Endothelial cell of umbilical vein (primary cell): ENCODE results near the gene AMPH. TPM values are rescaled to one million over a fixed set of nuclear protein-coding genes. Genes with fewer than 3 reads are reported as not detected.

ENCODE experiments used
- BruUV-seq: library from RNA; stranded (reverse); fragments of 400-500 nt; replicated peaks from 2 replicates; lab custom pipeline; 2021; lab: Mats Ljungman, UMichigan
- CTCF ChIA-PET: fragments of 300-600, 350-600 bp; sonication (Branson Sonifier 250); formaldehyde crosslinking; loops from one replicate; lab custom pipeline; 2021; ENCODE audit warnings: antibody characterized with exemption, inconsistent platforms; lab: Charles Lee
- POLR2A ChIA-PET: fragments of 300-600, 350-600 bp; sonication (Branson Sonifier 250); formaldehyde crosslinking; loops from one replicate; lab custom pipeline; 2021; ENCODE audit warnings: antibody characterized with exemption, inconsistent platforms; lab: Charles Lee
- DNase-seq: peaks from one replicate; pipeline ENCODE4 v3.0.0-alpha.2; 2011; ENCODE audit warnings: low read depth, low spot score
- FAIRE-seq: peaks from 2 replicates; lab custom pipeline; 2011; peaks lifted over from hg19 to GRCh38; lab: Jason Lieb, UNC
- H2AFZ ChIP-seq: 2 replicates; pipeline ENCODE4 v1.6.0; 2012; ENCODE audit warnings: low read depth, low read length, control low read depth, inconsistent platforms
- H3K27ac ChIP-seq: 2 replicates; pipeline ENCODE4 v1.5.1; 2011; ENCODE audit warnings: low read depth, mild to moderate bottlenecking, control low read depth, low read length, moderate library complexity; ENCODE audit not compliant: insufficient read depth
- H3K27me3 ChIP-seq, 2 experiments: 2 replicates each; pipeline versions ENCODE4 v1.6.0 to v1.6.1; 2011; ENCODE audit warnings: low read length in 2 of 2, mixed read lengths in 1 of 2; ENCODE audit not compliant: control insufficient read depth in 2 of 2, insufficient read depth in 2 of 2
- H3K36me3 ChIP-seq, 2 experiments: 2 replicates in 1 of 2; 3 replicates in 1 of 2; pipeline ENCODE4 v1.5.1; 2011; ENCODE audit warnings: low read length in 2 of 2, mild to moderate bottlenecking in 1 of 2, moderate library complexity in 1 of 2; ENCODE audit not compliant: control insufficient read depth in 2 of 2, insufficient read depth in 2 of 2; ENCODE audit errors: extremely low read depth in 1 of 2
- H3K4me1 ChIP-seq: 3 replicates; pipeline ENCODE4 v1.5.1; 2011; ENCODE audit warnings: mild to moderate bottlenecking, low read length; ENCODE audit not compliant: control insufficient read depth, insufficient read depth; ENCODE audit errors: extremely low read depth
- H3K4me2 ChIP-seq: 2 replicates; pipeline ENCODE4 v1.6.1; 2011; ENCODE audit warnings: low read length, control low read depth, mixed read lengths; ENCODE audit not compliant: insufficient read depth
- H3K4me3 ChIP-seq, 3 experiments: fragments of 200-600 bp in 1 of 3; sonication (generic), shearing (Covaris generic) in 1 of 3; replicated peaks in 1 of 3; 2 replicates each; pipeline ENCODE4 v1.5.1; 2011 to 2016; ENCODE audit warnings: control low read depth in 3 of 3, low read length in 3 of 3, mild to moderate bottlenecking in 2 of 3, inconsistent platforms in 1 of 3, low read depth in 1 of 3, moderate library complexity in 1 of 3; ENCODE audit not compliant: insufficient read depth in 1 of 3
- H3K79me2 ChIP-seq: 2 replicates; pipeline ENCODE4 v1.6.0; 2012; ENCODE audit warnings: low read length, inconsistent platforms; ENCODE audit not compliant: control insufficient read depth, insufficient read depth
- H3K9ac ChIP-seq: replicated peaks from 2 replicates; pipeline ENCODE3; 2011; ENCODE audit warnings: low read length, control low read depth; ENCODE audit not compliant: insufficient read depth; ENCODE audit errors: extremely low read depth
- H3K9me1 ChIP-seq: replicated peaks from 3 replicates; pipeline ENCODE4 v1.6.0; 2011; ENCODE audit warnings: mild to moderate bottlenecking, low read length; ENCODE audit not compliant: control insufficient read depth, insufficient read depth; ENCODE audit errors: extremely low read depth
- H3K9me3 ChIP-seq: replicated peaks from 2 replicates; pipeline ENCODE4 v1.5.1; 2012; ENCODE audit warnings: low read length, inconsistent platforms; ENCODE audit not compliant: control insufficient read depth, insufficient read depth
- H4K20me1 ChIP-seq: replicated peaks from 2 replicates; pipeline ENCODE3; 2011; ENCODE audit warnings: mild to moderate bottlenecking, low read length; ENCODE audit not compliant: control insufficient read depth, insufficient read depth; ENCODE audit errors: extremely low read depth
- CTCF ChIP-seq, 2 donors: IDR thresholded peaks; 1 replicate in 1 of 2; 2 replicates in 1 of 2; pipeline ENCODE4 v1.5.1; 2011; ENCODE audit warnings: low read length in 2 of 2, mild to moderate bottlenecking in 2 of 2, moderate library complexity in 2 of 2, control low read depth in 1 of 2, inconsistent platforms in 1 of 2, low read depth in 1 of 2; ENCODE audit not compliant: insufficient read depth in 1 of 2; ENCODE audit errors: extremely low read depth in 1 of 2
- EZH2 ChIP-seq: IDR thresholded peaks from 2 replicates; pipeline ENCODE4 v1.6.1; 2012; ENCODE audit warnings: borderline replicate concordance, low read depth, mild to moderate bottlenecking, moderate library complexity, low read length, inconsistent platforms; ENCODE audit not compliant: severe bottlenecking
- FOS ChIP-seq: IDR thresholded peaks from 2 replicates; pipeline ENCODE4 v1.6.1; 2011; ENCODE audit warnings: mild to moderate bottlenecking, low read length, moderate library complexity, borderline replicate concordance; ENCODE audit not compliant: insufficient read depth
- GATA2 ChIP-seq: IDR thresholded peaks from 2 replicates; pipeline ENCODE4 v1.7.0; 2011; ENCODE audit warnings: low read depth, mild to moderate bottlenecking, moderate library complexity, mixed read lengths, low read length; ENCODE audit not compliant: insufficient read length, insufficient read depth
- JUN ChIP-seq: IDR thresholded peaks from 2 replicates; pipeline ENCODE4 v1.6.1; 2011; ENCODE audit warnings: borderline replicate concordance, low read depth; ENCODE audit not compliant: insufficient read length, insufficient read depth
- MAX ChIP-seq: IDR thresholded peaks from 2 replicates; pipeline ENCODE4 v1.6.1; 2011; ENCODE audit not compliant: insufficient read depth, insufficient read length
- MYC ChIP-seq: IDR thresholded peaks from one replicate; pipeline ENCODE4 v1.6.1; 2011; ENCODE audit warnings: mild to moderate bottlenecking, low read depth, low read length
- POLR2A ChIP-seq: IDR thresholded peaks from 2 replicates; pipeline ENCODE4 v1.6.1; 2012; ENCODE audit warnings: low read depth, mild to moderate bottlenecking, control low read depth, low read length
- POLR2AphosphoS5 ChIP-seq: IDR thresholded peaks from 2 replicates; pipeline ENCODE4 v1.6.1; 2012; ENCODE audit warnings: low read depth, mild to moderate bottlenecking, control low read depth, low read length, moderate library complexity; ENCODE audit not compliant: insufficient read depth
- dilution Hi-C: fragments of 300-500 bp; cut with MboI; formaldehyde crosslinking; loops from one replicate; pipeline ENCODE4 v1.15.0; 2019; ENCODE audit warnings: low sequenced_read_pairs; ENCODE audit not compliant: extremely low pct_ligation_motif_present
- intact Hi-C: fragments of 100-400 bp; cut with micrococcal nuclease; formaldehyde crosslinking; loops from one replicate; pipeline ENCODE4 v1.10.0; 2022
- polyA plus RNA-seq, 4 experiments: library from polyadenylated mRNA; depleted of rRNA in 3 of 4; stranded (reverse) in 3 of 4; unstranded in 1 of 4; fragments of >200 nt; gene quantifications; 2 replicates each; pipeline versions ENCODE4 v1.2.1 to v1.2.3, GENCODE V29; 2011 to 2012; ENCODE audit warnings: missing spikeins in 1 of 4
- total RNA-seq: library from RNA; stranded (reverse); gene quantifications from 2 replicates; pipeline ENCODE4 v1.2.3, GENCODE V29; 2021

Gene AMPH
- total and polyA plus RNA-seq, 2 donors (not counting 3 experiments of a cell fraction or from before 2014, with no cell fraction given) = 5.2 to 9.2 TPM

DNA sequence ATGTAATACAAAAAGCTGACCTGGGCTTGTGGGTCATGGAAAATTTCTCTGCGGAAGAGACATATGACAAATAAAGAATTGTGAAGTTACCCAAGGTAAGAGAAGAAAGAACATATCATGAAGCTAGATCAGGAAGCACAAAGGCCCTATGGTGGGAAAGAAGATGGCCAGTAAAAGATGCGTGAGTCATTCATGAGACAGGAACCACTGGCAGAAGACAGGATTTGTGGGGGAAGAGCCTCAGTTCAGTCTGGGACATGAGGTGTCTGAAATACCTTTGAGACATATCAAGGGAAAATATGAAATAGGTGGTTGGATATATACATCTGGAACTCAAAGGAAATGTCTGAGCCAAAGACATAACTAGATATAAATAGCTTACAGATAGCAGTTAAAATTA is 27.7 kb upstream of the AMPH start:
- Histone ChIP-seq H4K20me1 (no peaks in the 10 kb centered on the region), H3K9me1 (no peaks in the 10 kb centered on the region), H3K4me1 (no peaks in the 10 kb centered on the region), H3K27me3 (no peaks in the 10 kb centered on the region), H2AFZ (no peak overlapping the region), H3K4me2 (no peak overlapping the region), H3K79me2 (no peaks in the 10 kb centered on the region), H3K4me3 (no peak overlapping the region), H3K9ac (no peak overlapping the region), H3K27ac (no peak overlapping the region), H3K36me3 (no peaks in the 10 kb centered on the region), H3K9me3 (no peaks in the 10 kb centered on the region)
- BruUV-seq = no TSS peak
- FAIRE-seq (no peak), DNase-seq (no peak)
- dilution Hi-C loops (no loop called here), intact Hi-C loops (no loop called here)
- ChIA-PET POLR2A (no interaction called here), CTCF (interaction anchor here (0.7 to 3.3 kb wide), 4 partner anchors 12 to 260 kb away, joined by 3 to 54 read pairs (median 14); no protein-coding TSS in a partner anchor)
- no peak for TF ChIP-seq POLR2AphosphoS5
- no peak for TF ChIP-seq MYC
- TF ChIP-seq FOS = no peak
- TF ChIP-seq POLR2A = no peak
- TF ChIP-seq CTCF (IDR thresholded peaks at IDR 0.05; ENCODE audit: extremely low read depth in 1 of 2, insufficient read depth in 1 of 2, low read depth in 1 of 2, low read length in 2 of 2) = no peak
- no peak for TF ChIP-seq GATA2
- no peak for TF ChIP-seq EZH2
- TF ChIP-seq JUN = no peak
- TF ChIP-seq MAX = no peak
